ENCODE measurements around the gene CASP5. TPM values are rescaled to one million over a fixed set of nuclear protein-coding genes. Genes with fewer than 3 reads are reported as not detected.
"Not testable (repeated sequence)": the region's sequence is repeated elsewhere in the genome, so short reads cannot be mapped to it uniquely, and the experiment has no call there.

Gene CASP5
- total RNA-seq, 2 experiments from 2014 or later, result not detected

DNA sequence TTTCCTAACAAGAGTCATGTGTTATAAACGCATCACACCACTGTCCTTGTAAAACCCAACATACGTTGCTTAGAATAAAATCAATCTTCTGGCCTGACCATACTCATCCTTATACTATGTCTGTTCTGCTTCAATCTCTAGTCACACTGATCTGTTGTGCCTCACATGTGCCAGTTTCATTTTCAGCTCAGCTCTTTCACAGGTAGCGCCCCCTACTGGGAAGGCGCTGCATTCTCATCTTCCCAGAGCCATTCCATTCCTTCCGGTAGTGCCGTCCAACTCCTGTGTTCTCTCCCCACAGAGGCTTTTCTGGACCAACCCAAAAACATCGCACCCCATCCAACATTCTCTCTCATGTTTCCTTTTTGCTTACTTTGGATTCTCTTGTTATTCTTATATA lies 22.2 kb downstream of the CASP5 start:
- DNase-seq, result peak; percentile 43
- H3K4me3 Mint-ChIP-seq, result no peak overlapping the region
- peaks cover 10% of the 10 kb centered on the region for H3K4me1 Mint-ChIP-seq
- no peak overlapping the region for H3K27ac Mint-ChIP-seq
- H3K36me3 Mint-ChIP-seq, result no peaks in the 10 kb centered on the region
- no peaks in the 10 kb centered on the region for H3K27me3 Mint-ChIP-seq
- H3K9me3 Mint-ChIP-seq, result peaks cover 2% of the 10 kb centered on the region

DNA sequence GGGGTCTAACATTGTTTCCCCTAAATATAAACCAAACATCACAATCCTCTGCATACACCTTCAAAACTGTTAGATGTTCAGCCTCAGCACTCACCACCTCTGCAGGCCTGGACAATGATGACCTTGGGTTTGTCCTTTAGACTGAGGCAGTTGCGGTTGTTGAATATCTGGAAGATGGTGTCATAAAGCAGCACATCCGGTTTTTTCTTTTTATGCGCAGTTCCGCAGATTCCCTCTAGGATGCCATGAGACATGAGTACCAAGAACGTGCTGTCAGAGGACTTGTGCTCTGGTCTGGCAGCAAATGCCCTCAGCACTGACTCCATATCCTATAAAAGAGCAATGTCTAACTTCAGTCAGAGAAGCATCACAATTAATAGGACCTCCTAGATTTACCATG lies 22.8 kb downstream of the CASP5 start:
- H3K4me1 Mint-ChIP-seq, result peaks cover 10% of the 10 kb centered on the region
- no peaks in the 10 kb centered on the region for H3K36me3 Mint-ChIP-seq
- H3K27me3 Mint-ChIP-seq, result no peaks in the 10 kb centered on the region
- peaks cover 2% of the 10 kb centered on the region for H3K9me3 Mint-ChIP-seq
- no peak for DNase-seq
- H3K27ac Mint-ChIP-seq, result no peak overlapping the region
- H3K4me3 Mint-ChIP-seq, result no peak overlapping the region

- no peak overlapping the region for H3K27ac Mint-ChIP-seq
- H3K4me3 Mint-ChIP-seq, result no peak overlapping the region
- H3K9me3 Mint-ChIP-seq, result peaks cover 2% of the 10 kb centered on the region
- no peak for DNase-seq
- no peaks in the 10 kb centered on the region for H3K27me3 Mint-ChIP-seq
- no peaks in the 10 kb centered on the region for H3K36me3 Mint-ChIP-seq
- H3K4me1 Mint-ChIP-seq, result peaks cover 10% of the 10 kb centered on the region
Measured at GRCh38 chr11:104999721-105000120, 23.2 kb downstream of the CASP5 start.

- Mint-ChIP-seq H3K36me3 (no peaks in the 10 kb centered on the region), H3K4me3 (no peak overlapping the region), H3K27ac (no peak overlapping the region), H3K4me1 (peaks cover 10% of the 10 kb centered on the region), H3K9me3 (peaks cover 2% of the 10 kb centered on the region), H3K27me3 (no peaks in the 10 kb centered on the region)
- no peak for DNase-seq
Measured at GRCh38 chr11:104997288-104997687, 25.7 kb downstream of the CASP5 start.

DNA sequence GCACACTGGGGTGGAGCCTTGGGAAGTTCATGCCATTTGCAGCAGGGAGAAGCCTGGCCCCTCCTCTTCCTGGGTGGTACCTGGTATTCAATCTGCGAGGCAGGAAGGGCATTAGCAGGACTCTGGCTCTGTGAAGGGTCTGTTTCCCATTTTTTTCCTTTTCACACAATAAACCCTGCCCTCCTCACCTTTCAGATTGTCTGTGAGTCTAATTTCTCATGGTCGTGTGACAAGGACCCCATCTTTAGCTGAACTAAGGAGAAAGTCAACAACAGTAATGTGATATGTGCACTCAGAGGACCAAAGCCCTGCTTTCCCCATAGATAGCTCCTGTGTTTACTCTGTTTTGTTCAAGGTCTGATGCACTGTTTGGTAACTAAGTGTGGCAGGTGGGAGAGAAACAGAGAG lies 28.0 kb downstream of the CASP5 start:
- no peak for DNase-seq
- Mint-ChIP-seq H3K36me3 (no peaks in the 10 kb centered on the region), H3K4me1 (peaks cover 2% of the 10 kb centered on the region), H3K4me3 (no peak overlapping the region), H3K27ac (no peak overlapping the region), H3K27me3 (no peaks in the 10 kb centered on the region), H3K9me3 (no peaks in the 10 kb centered on the region)

GRCh38 chr11:104992781-104993180 lies 30.2 kb downstream of the CASP5 start:
- Mint-ChIP-seq H3K27ac (no peak overlapping the region), H3K27me3 (no peaks in the 10 kb centered on the region), H3K36me3 (no peaks in the 10 kb centered on the region), H3K4me3 (no peak overlapping the region), H3K4me1 (no peaks in the 10 kb centered on the region), H3K9me3 (peaks cover 8% of the 10 kb centered on the region)
- DNase-seq, result no peak

- H3K4me1 Mint-ChIP-seq, result no peaks in the 10 kb centered on the region
- no peaks in the 10 kb centered on the region for H3K27me3 Mint-ChIP-seq
- H3K36me3 Mint-ChIP-seq, result no peaks in the 10 kb centered on the region
- no peak overlapping the region for H3K4me3 Mint-ChIP-seq
- H3K9me3 Mint-ChIP-seq, result peaks cover 12% of the 10 kb centered on the region
- no peak overlapping the region for H3K27ac Mint-ChIP-seq
- DNase-seq, result no peak
Measured at GRCh38 chr11:104991994-104992393, 31.0 kb downstream of the CASP5 start.

DNA sequence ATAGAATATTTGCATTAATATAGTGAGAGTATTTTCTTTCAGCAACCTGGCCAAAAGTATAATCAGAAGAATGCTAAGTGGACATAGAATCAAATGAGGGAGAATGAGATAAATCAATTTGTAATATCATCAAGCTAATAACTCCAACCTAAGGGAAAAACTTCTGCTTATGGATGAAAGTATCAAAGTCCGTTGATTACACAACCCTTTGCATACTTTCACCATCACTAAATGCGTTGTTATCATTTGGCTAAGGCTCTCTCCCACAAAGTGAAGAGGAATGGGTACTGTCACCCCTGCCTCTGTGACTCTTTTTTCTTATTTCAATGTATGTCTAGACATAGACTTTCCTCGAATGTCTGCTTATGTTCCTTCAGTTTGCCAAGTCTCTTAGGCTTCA lies 38.2 kb downstream of the CASP5 start:
- no peak overlapping the region for H3K4me3 Mint-ChIP-seq
- no peak overlapping the region for H3K27ac Mint-ChIP-seq
- H3K4me1 Mint-ChIP-seq, result no peaks in the 10 kb centered on the region
- no peaks in the 10 kb centered on the region for H3K36me3 Mint-ChIP-seq
- DNase-seq, result no peak
- no peaks in the 10 kb centered on the region for H3K27me3 Mint-ChIP-seq
- peaks cover 12% of the 10 kb centered on the region for H3K9me3 Mint-ChIP-seq

DNA sequence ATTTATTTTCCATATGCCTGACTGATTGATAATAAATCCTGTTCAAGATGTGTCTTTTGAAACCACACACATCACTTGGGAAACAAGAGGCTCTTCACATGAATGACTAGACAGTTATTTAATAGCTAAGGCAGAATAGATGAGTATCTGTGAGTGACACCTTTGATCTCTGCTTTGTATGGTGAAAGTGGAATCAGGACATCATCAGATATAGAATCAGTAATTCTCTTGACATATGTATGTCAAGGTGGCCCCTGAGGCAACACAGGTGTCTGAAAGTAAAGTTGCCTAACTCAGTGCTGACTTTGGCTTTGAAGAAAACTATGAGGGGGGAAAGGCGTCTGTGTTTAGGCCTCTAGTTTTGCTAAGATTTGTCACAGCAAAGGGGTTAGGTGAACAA lies 43.1 kb downstream of the CASP5 start:
- no peak overlapping the region for H3K27ac Mint-ChIP-seq
- H3K36me3 Mint-ChIP-seq, result no peaks in the 10 kb centered on the region
- no peaks in the 10 kb centered on the region for H3K4me1 Mint-ChIP-seq
- H3K27me3 Mint-ChIP-seq, result no peaks in the 10 kb centered on the region
- DNase-seq, result no peak
- H3K4me3 Mint-ChIP-seq, result no peak overlapping the region
- H3K9me3 Mint-ChIP-seq, result peaks cover 5% of the 10 kb centered on the region

DNA sequence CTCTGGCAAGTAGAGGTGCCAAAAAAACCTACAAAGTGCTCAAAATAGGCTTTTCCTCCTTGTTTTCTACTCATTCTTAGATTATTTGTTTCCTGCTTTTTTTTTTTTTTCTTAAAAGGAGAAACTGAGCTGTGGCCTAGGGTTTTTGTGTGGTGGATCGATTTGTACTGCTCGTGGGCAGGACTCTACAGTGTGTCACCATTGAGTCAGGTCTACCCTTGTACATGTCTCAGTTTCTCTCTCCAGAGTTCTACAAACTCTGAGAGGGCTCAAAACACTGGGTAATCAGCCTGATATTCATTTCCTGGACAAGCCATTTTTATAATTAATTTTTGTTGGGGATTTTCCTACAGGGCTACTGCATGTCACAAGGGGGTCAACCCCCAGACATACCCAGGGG lies 49.4 kb downstream of the CASP5 start:
- Mint-ChIP-seq H3K9me3 (peaks cover 31% of the 10 kb centered on the region), H3K27ac (no peak overlapping the region), H3K4me1 (peaks cover 5% of the 10 kb centered on the region), H3K27me3 (no peaks in the 10 kb centered on the region), H3K36me3 (peaks cover 14% of the 10 kb centered on the region), H3K4me3 (no peak overlapping the region)
- no peak for DNase-seq

DNA sequence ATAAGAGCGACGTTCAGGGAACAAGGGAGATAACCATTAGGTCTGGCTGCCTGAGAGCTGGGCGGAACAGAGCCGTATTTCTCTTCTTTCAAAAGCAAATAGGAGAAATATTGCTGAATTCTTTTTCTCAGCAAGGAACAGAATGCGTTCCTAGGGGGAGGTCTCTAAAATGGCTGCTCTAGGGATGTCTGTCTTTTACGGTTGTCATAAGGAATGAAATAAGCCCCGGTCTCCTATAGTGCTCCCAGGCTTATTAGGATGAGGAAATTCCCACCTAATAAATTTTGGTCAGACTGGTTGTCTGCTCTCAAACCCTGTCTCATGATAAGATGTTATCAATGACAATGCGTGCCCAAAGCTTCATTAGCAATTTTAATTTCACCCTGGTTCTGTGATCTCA lies 50.0 kb downstream of the CASP5 start:
- not testable (repeated sequence) for H3K4me3 Mint-ChIP-seq, H3K27me3 Mint-ChIP-seq, DNase-seq, H3K27ac Mint-ChIP-seq
- peaks cover 14% of the 10 kb centered on the region for H3K36me3 Mint-ChIP-seq
- H3K4me1 Mint-ChIP-seq, result peaks cover 11% of the 10 kb centered on the region
- H3K9me3 Mint-ChIP-seq, result peaks cover 31% of the 10 kb centered on the region

GRCh38 chr11:104970756-104971155 lies 52.2 kb downstream of the CASP5 start:
- Mint-ChIP-seq H3K9me3 (peaks cover 31% of the 10 kb centered on the region), H3K4me3 (no peak overlapping the region), H3K36me3 (peaks cover 25% of the 10 kb centered on the region), H3K27ac (no peak overlapping the region), H3K4me1 (peaks cover 24% of the 10 kb centered on the region), H3K27me3 (no peaks in the 10 kb centered on the region)
- DNase-seq, result no peak

GRCh38 chr11:104968856-104969776 lies 53.9 kb downstream of the CASP5 start:
- H3K27me3 Mint-ChIP-seq, result no peaks in the 10 kb centered on the region
- peaks cover 27% of the 10 kb centered on the region for H3K9me3 Mint-ChIP-seq
- peaks cover 39% of the 10 kb centered on the region for H3K36me3 Mint-ChIP-seq
- peak overlapping the region; percentile 90 for H3K4me3 Mint-ChIP-seq
- no peak for DNase-seq
- peaks cover 33% of the 10 kb centered on the region for H3K4me1 Mint-ChIP-seq
- H3K27ac Mint-ChIP-seq, result peak overlapping the region; percentile 95

DNA sequence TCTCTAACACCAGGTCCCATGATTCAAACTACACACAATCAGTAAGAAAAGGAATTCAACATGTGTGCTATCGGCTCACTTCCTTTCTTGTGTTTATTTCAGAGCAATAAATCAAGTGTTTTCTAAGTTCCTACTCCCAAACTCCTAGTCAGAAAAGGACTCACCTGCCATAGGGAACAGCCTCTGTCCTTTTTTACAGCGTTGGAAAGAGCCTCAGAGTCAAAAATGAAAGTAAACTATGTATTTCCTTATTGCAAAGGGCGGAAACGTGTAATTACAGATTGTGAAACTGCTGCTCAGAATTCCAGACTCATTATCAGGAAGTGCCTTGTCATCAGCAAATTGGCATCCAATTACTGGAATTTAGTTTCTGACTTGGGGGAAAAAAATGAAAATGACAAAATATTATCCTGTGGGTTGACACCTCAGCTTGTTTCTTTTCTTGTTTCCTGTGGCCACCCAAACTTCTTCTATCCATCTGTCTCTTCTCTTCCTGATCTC lies 54.6 kb downstream of the CASP5 start, which contains the start of gene CASP4:
CASP4 (minus strand) TSS at position 220 of the 501 bp plus-strand sequence; CDS start at position 171, 49 bp downstream.
- peaks cover 34% of the 10 kb centered on the region for H3K4me1 Mint-ChIP-seq

DNA sequence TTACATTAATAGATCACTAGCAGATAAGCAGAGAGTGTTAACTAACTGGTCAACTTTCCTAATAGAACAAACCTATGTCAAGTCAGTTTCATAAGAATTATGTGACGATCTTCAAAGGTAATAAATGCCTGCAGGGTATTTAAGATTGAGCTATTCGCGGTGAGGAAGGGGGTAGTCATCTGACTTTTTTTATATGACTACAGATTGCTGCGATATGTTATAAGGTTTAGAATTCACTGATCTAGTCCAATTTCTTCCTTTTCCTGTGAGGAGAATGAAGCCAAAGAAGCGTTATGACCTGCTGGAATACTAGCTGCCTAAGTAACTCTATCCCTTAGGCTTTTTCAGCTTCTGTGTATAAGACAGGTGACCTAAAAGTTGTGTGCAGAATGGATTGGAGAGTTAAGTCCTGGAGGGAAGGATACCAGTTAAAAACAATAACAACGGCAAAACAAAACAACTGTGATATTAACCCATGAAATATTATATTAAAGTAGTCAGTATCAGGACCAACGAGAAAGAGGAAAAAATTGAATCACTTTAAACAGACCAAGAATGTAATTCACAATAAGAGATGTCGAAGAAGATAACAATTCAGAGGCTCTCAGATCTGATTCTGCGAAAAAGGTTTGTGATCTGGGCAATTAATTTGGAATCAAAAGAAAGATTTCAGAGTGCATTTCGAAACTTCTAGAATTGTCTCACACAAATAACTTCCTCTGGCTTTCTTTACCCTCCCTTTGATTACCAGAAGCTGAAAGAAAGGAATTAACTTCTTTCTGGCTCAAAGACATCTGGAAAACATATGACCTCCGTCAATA lies 55.2 kb downstream of the CASP5 start:
- peak overlapping the region; percentile 90 for H3K4me3 Mint-ChIP-seq
- H3K4me1 Mint-ChIP-seq, result peaks cover 38% of the 10 kb centered on the region
- peaks cover 23% of the 10 kb centered on the region for H3K9me3 Mint-ChIP-seq
- no peaks in the 10 kb centered on the region for H3K27me3 Mint-ChIP-seq
- H3K27ac Mint-ChIP-seq, result peak overlapping the region; percentile 95
- H3K36me3 Mint-ChIP-seq, result peaks cover 39% of the 10 kb centered on the region
- DNase-seq, result no peak

More for the DNA sequence above, 54.6 kb downstream of the CASP5 start, which contains the start of gene CASP4:
- no peak for DNase-seq
- H3K4me3 Mint-ChIP-seq, result peak within 1 kb of the TSS; percentile 90
- peaks cover 39% of the 10 kb centered on the region for H3K36me3 Mint-ChIP-seq
- H3K27ac Mint-ChIP-seq, result peak within 1 kb of the TSS; percentile 95
- H3K9me3 Mint-ChIP-seq, result peaks cover 25% of the 10 kb centered on the region
- H3K27me3 Mint-ChIP-seq, result no peaks in the 10 kb centered on the region
